RKO (cell line): ENCODE results near the gene TSPAN14.
A peak's percentile ranks its signal among the peaks of the same experiment; 100 is the strongest.
"Not testable (repeated sequence)": the region's sequence is repeated elsewhere in the genome, so short reads cannot be mapped to it uniquely, and the experiment has no call there.

Experiments used
- DNase-seq: peaks from one replicate; pipeline ENCODE4 v3.0.0-alpha.2; 2016; ENCODE audit warnings: low spot score

Gene TSPAN14

GRCh38 chr10:80526742-80527141 is 72.6 kb downstream of the TSPAN14 start:
- no peak for DNase-seq

- DNase-seq = no peak
Observed at GRCh38 chr10:80528185-80528700, 74.1 kb downstream of the TSPAN14 start.

DNA sequence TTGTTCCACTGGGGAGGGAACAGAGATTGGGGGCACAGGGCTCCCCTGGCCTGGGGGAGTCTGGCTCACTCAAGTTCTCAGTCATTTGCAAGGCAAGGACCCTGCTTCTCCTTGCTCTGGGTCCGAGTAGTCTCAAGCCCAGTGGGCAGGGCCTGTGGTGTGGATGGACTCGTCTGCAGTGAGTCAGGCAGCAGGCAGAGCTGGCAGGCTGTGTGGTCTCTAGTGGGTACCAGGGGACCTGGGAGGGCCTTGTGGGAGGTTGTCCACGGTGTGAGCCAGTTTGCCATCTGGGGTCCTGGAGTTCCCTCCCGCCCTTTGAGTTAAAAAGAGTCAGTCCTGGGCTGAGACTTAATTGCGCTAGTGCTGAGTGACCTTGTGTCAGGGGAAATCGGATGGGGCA is 74.8 kb downstream of the TSPAN14 start:
- no peak for DNase-seq

DNA sequence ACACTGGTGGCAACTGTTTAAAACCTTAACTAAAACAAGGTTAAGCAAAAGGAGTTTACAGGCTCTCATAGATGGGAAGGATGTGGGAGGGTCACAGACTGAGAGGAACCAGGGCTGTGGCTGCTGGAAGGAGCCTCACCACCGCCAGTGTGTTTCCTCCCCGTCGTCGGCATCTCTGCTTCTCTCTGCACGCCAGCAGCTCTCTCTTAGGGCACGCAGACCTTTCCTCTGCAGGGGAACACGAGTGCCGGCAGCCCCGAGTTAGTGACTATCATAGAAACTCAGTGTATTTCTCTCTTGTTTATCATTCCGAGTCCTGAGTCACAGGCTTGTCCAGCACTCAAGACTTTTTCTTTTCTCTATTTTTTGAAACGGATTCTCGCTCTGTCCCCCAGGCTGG is 75.5 kb downstream of the TSPAN14 start:
- no peak for DNase-seq

DNA sequence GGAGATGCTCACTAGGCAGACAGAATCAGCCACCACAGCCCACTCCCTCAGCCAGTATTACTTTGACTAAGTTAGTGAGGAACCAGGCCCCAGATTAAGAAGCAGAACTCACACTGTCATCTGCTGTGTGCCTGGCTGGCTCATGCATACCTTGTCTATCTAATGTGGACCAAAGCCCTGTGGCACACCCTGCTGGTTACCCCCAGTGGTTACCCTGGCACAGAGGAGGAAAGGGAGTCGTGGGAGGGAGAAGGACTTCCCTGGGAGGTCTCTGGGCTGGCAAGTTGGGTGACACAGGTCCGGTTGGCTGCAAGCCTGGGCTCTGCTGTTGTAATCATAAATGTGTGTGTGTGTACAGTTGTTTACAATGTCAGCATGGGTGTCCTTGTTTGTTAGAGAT is 76.1 kb downstream of the TSPAN14 start:
- no peak for DNase-seq

DNA sequence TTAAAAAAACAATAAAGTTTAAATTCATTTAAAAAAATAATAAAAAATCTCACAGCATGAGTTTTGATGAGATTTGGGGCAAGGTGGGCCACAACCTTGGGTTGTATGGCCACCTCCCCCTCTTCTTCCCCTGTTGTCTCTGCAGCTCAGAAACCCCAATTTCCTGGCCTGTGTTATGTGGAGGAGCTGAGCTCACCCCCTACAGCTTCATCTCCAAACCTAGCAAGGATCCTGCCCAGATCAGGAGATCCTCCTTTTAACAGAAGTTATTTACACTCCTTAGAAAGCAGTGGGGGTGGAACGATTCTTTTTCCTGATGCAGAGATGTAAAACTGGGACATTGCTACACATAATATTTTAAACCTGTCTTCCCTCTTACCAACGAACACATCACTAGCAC is 76.7 kb downstream of the TSPAN14 start:
- DNase-seq = no peak

GRCh38 chr10:80532571-80532970 is 78.5 kb downstream of the TSPAN14 start:
- no peak for DNase-seq

DNA sequence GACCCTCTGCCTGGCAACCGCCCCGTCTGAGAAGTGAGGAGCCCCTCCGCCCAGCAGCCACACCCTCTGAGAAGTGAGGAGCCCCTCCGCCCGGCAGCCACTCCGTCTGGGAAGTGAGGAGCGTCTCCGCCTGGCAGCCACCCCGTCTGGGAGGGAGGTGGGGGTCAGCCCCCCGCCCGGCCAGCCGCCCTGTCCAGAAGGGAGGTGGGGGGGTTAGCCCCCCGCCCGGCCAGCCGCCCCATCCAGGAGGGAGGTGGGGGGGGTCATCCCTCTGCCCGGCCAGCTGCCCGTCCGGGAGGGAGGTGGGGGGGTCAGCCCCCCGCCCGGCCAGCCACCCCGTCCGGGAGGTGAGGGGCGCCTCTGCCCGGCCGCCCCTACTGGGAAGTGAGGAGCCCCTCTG is 79.9 kb downstream of the TSPAN14 start:
- not testable (repeated sequence) for DNase-seq

GRCh38 chr10:80534646-80535045 is 80.5 kb downstream of the TSPAN14 start:
- not testable (repeated sequence) for DNase-seq

- DNase-seq = peak; percentile 75
Observed at GRCh38 chr10:80535671-80536360, 81.7 kb downstream of the TSPAN14 start.

DNA sequence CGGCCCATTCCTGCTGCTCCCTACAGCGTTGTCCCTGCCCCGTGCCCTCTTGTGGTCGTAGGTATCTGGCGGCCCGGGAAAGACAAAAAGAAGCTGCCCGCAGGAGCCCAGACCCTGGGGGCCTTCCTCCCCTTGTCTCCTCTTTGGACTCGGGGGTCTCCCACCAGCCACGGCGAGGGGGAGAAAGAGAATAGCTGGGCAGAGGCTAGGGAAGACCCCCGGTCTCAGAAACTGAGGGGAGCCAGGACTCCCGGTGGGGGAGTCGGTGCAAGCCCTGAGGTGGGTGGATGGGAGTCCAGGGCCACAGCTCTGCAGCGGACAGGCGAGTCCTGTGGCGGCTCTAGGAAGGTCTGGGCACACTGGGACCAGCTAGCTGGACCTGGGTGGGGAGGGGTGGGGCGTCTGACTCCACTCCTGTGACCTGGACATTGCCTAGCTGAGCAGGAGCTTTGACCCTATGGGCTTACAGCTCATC is 82.3 kb downstream of the TSPAN14 start:
- DNase-seq = no peak

- DNase-seq = no peak
Observed at GRCh38 chr10:80537086-80537735, 83.1 kb downstream of the TSPAN14 start.

DNA sequence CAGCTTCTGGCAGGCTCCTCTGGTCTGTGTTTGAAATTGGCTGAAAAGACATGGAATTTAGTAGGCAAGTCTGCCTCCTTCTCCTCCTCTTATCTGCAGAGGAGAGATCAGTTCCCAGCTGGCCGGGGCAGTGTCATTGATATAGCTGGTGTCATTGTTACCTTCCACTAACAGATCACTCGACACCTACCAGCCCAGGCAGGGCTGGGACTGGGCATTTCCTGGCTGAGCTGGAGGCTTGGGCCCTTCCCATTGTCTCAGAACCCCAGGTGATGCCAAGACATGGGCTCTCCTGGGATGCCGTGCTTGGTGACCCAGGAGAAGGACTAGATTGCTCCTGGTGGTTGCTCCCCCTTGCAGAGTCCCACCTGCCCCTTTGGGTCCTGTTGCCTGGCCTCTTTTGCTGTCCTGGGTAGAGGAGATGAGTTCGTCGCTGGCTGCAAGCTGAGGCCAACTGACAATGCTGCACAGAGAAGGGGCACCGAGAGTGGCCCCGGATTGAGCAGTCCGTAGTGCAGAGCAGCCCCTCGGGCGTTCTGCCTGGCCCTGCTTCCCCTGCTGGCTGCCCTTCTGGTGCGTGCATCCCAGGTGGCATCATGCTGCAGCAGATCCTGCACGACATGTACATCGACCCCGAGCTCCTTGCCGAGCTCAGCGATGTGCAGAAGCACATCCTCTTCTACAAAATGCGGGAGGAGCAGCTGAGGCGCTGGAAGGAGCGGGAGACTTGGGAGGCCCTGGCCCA is 83.8 kb downstream of the TSPAN14 start, which contains the start of gene SH2D4B:
Gene SH2D4B (plus strand): TSS at position 167 of the 745 bp plus-strand sequence. CDS start 430 bp downstream, at position 597.
- no peak for DNase-seq

GRCh38 chr10:80538481-80539185 is 84.5 kb downstream of the TSPAN14 start:
- DNase-seq = no peak

GRCh38 chr10:80539421-80540031 is 85.4 kb downstream of the TSPAN14 start:
- no peak for DNase-seq

DNA sequence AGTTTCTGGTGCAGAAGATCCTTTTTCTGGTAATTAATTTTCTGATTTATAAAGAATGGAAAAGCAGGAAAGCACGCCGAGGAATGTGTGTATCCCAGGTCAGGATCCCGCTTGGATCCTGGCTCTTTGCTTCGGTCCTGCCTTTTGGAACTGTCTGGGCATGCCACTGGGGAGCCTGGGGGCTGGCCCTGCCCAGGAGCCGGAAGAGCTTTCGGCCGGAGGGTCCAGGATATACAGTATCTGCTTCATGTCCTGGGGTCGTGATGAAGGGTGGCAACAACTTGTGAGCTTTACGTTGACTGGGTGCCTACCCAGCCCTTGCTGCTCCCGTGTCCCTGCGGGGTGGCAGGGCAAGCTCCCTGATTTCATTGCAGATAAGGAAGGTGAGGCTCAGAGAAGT is 86.0 kb downstream of the TSPAN14 start:
- no peak for DNase-seq

DNA sequence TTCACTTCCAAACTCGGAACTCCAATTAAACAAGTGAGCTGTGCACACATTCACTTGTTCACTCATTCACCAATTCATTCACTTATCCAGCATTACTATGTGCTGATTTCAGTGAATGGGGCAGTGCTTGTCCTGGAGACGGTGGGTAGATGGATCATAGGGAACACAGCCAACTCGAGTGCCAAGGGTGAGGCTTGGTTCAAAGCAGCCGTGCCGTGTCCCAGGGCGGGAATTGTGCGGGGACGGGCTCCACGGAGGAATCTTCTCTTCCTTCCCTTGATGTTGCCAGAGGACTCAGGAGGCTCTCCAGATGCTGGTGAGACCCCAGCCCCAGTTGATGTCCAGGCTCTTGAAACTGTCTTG is 86.5 kb downstream of the TSPAN14 start:
- no peak for DNase-seq

DNA sequence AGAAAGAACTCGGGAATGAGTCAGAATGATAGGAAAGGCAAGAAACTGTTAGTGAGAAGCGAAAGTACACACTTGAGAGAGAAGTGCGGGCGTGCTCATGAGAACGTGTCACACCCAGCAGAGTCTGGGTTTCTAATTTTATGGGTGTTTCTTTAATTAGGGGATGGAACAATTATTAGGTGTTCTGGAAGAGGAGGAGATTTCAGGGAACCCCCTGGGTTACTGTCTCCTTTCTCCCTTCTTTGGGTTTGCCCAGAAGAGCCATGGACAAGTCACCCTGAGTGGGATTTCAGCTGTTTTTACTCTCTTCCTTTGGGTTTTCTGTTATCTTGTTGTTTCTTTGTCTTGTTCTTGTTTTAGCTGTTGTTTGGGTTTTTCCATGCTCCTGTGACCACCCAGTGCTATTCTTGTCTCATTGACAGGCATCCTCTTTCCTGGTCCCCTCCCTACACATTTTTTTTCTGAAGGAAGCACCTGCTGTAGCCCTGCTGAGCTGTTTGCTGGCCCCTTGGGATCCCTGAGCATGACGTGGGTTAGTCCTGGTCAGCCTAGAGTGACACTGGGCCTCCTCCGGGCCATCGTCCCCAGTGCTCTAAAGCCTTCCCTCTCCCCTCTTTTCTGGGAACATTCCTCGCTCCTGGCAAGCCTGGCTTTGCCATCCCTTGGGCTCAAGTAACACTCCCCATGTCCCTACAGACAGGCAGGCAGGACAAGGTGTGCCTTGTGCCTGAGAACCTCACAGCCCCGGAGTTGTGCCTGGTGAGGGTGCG is 87.1 kb downstream of the TSPAN14 start:
- no peak for DNase-seq

DNA sequence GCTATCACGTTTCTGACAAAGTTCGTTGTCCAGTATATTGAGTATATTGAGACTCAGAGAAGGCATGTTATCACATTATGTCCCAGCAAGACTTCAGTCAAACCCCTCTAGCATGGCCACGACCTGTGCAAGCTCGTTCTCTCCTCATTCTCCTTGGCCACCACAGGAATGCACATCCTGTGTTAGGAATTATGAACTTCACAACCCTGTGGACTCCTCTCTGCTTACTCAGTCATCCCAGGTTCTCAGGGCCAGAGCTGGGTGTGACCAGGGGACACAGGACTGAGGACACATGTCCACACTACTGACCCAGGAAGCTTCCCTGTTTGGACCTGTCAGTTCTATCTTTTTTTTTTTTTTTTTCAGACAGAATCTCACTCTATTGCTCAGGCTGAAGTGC is 87.9 kb downstream of the TSPAN14 start:
- no peak for DNase-seq

DNA sequence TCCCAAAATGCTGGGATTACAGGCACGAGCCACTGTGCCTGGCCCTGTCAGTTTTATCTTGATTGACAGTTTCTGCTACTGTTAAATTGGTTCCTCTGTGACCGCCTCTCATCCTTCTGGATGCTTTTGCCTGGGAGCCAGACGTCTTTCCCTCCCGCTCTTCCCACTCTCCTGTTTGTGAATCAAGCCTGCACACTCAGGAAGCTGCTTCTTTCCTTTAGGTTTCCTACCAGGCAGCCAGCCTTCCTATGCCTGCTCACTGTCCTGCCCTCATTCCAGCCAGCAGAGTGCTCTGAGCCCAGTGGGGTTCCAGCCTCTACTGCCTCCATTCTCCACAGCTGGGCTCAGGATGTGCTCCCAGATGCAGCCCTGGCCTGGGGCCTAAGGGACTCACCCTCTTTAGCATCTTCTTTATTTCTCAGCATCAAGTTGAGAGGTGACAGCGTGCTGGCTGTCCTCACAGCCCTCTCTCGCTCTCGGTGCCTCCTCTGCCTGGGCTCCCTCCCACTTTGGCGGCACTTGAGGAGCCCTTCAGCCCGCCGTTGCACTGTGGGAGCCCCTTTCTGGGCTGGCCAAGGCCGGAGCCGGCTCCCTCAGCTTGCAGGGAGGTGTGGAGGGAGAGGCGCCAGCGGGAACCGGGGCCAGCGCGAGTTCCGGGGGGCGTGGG is 88.7 kb downstream of the TSPAN14 start:
- DNase-seq = no peak
